Nephron (organoid): ENCODE data around the gene MYO18B.

Experiments
- H3K27ac Mint-ChIP-seq, 3 experiments: 2 replicates each; pipeline ENCODE4 v1.8.0; 2020; ENCODE audit warnings: mixed read lengths in 3 of 3, mild to moderate bottlenecking in 2 of 3, moderate library complexity in 1 of 3
- H3K27me3 Mint-ChIP-seq: 2 replicates; pipeline ENCODE4 v1.8.0; 2021; ENCODE audit warnings: low read depth, mild to moderate bottlenecking, moderate library complexity, mixed read lengths
- H3K36me3 Mint-ChIP-seq: 2 replicates; pipeline ENCODE4 v1.8.0; 2020; ENCODE audit warnings: low read depth, mixed read lengths
- H3K4me1 Mint-ChIP-seq: 2 replicates; pipeline ENCODE4 v1.8.0; 2020; ENCODE audit warnings: mixed read lengths
- H3K4me3 Mint-ChIP-seq, 3 experiments: 2 replicates each; pipeline ENCODE4 v1.8.0; 2020; ENCODE audit warnings: mild to moderate bottlenecking in 3 of 3, mixed read lengths in 3 of 3, moderate library complexity in 2 of 3
- H3K9me3 Mint-ChIP-seq: 2 replicates; pipeline ENCODE4 v1.8.0; 2020; ENCODE audit warnings: mixed read lengths
- CTCF ChIP-seq, 3 experiments: fragments of 200-600 bp; sonication (generic); IDR thresholded peaks; one replicate each; pipeline ENCODE4 v1.5.0; 2021; ENCODE audit warnings: antibody characterized with exemption in 3 of 3; ENCODE audit not compliant: unreplicated experiment in 3 of 3

The MYO18B gene

GRCh38 chr22:25696763-25697162, 45.2 kb upstream of the MYO18B start:
- Mint-ChIP-seq H3K9me3 (no peaks in the 10 kb centered on the region), H3K27me3 (no peaks in the 10 kb centered on the region), H3K36me3 (peaks cover 15% of the 10 kb centered on the region), H3K4me3 (no peak overlapping the region), H3K4me1 (peaks cover 78% of the 10 kb centered on the region), H3K27ac (peak overlapping the region; percentile 46 to 79 (median 60))
- TF ChIP-seq CTCF (IDR thresholded peaks at IDR 0.05; ENCODE audit: unreplicated experiment in 3 of 3) = no peak

- Mint-ChIP-seq H3K36me3 (peaks cover 15% of the 10 kb centered on the region), H3K9me3 (no peaks in the 10 kb centered on the region)
These were observed 44.8 kb upstream of the MYO18B start for GRCh38 chr22:25697181-25697664.

GRCh38 chr22:25697978-25698377, 44.0 kb upstream of the MYO18B start:
- Mint-ChIP-seq H3K4me3 (peak overlapping the region in 1 of 3 experiments; percentile 18), H3K27ac (peak overlapping the region; percentile 60 to 79 (median 70)), H3K36me3 (peaks cover 15% of the 10 kb centered on the region), H3K4me1 (peaks cover 73% of the 10 kb centered on the region), H3K9me3 (no peaks in the 10 kb centered on the region), H3K27me3 (no peaks in the 10 kb centered on the region)
- no peak for TF ChIP-seq CTCF (IDR thresholded peaks at IDR 0.05; ENCODE audit: unreplicated experiment in 3 of 3)

More at GRCh38 chr22:25697181-25697664, 44.8 kb upstream of the MYO18B start:
- no peak for TF ChIP-seq CTCF (IDR thresholded peaks at IDR 0.05; ENCODE audit: unreplicated experiment in 3 of 3)
- H3K4me3 Mint-ChIP-seq = peak overlapping the region in 1 of 3 experiments; percentile 18
- H3K27ac Mint-ChIP-seq = peak overlapping the region; percentile 46 to 79 (median 60)
- H3K4me1 Mint-ChIP-seq = peaks cover 80% of the 10 kb centered on the region
- H3K27me3 Mint-ChIP-seq = no peaks in the 10 kb centered on the region

GRCh38 chr22:25698461-25698860, 43.5 kb upstream of the MYO18B start:
- no peak for TF ChIP-seq CTCF (IDR thresholded peaks at IDR 0.05; ENCODE audit: unreplicated experiment in 3 of 3)
- H3K4me1 Mint-ChIP-seq = peaks cover 68% of the 10 kb centered on the region
- no peaks in the 10 kb centered on the region for H3K9me3 Mint-ChIP-seq
- no peaks in the 10 kb centered on the region for H3K27me3 Mint-ChIP-seq
- H3K4me3 Mint-ChIP-seq = peak overlapping the region in 1 of 3 experiments; percentile 18
- peak overlapping the region; percentile 60 to 79 (median 70) for H3K27ac Mint-ChIP-seq
- H3K36me3 Mint-ChIP-seq = peaks cover 15% of the 10 kb centered on the region

- Mint-ChIP-seq H3K27me3 (no peaks in the 10 kb centered on the region), H3K9me3 (no peaks in the 10 kb centered on the region), H3K4me3 (no peak overlapping the region), H3K27ac (peak overlapping the region; percentile 60 to 79 (median 70)), H3K36me3 (peaks cover 15% of the 10 kb centered on the region), H3K4me1 (peaks cover 68% of the 10 kb centered on the region)
- no peak for TF ChIP-seq CTCF (IDR thresholded peaks at IDR 0.05; ENCODE audit: unreplicated experiment in 3 of 3)
These were observed 43.0 kb upstream of the MYO18B start for GRCh38 chr22:25698978-25699377.
